Gastroesophageal sphincter (tissue), 4 donors: Measurements from ENCODE around the gene ZNF592. TPM values are rescaled to one million over a fixed set of nuclear protein-coding genes. Genes with fewer than 3 reads are reported as not detected.

ENCODE experiments used
- ATAC-seq: fragments of 150-250 bp; one replicate; pipeline ENCODE4 v1.9.1; 2016; ENCODE audit warnings: mild to moderate bottlenecking, moderate library complexity
- H3K27ac ChIP-seq, 4 donors: fragments of 200-600 bp; sonication (generic) in 3 of 4; 1 replicate in 3 of 4; 2 replicates in 1 of 4; pipeline ENCODE4 v1.5.1; 2016 to 2019
- H3K27me3 ChIP-seq: fragments of 200-600 bp; sonication (generic); one replicate; pipeline ENCODE4 v1.5.1; 2019
- H3K36me3 ChIP-seq, 2 donors: fragments of 200-600 bp; sonication (generic); one replicate each; pipeline ENCODE4 v1.5.1; 2019; ENCODE audit warnings: control low read depth in 1 of 2
- H3K4me1 ChIP-seq, 3 donors: fragments of 200-600 bp; sonication (generic); 1 replicate in 2 of 3; 2 replicates in 1 of 3; pipeline ENCODE4 v1.5.1; 2016 to 2019; ENCODE audit warnings: control low read depth in 2 of 3
- H3K4me3 ChIP-seq, 2 donors: fragments of 200-600 bp; sonication (generic); one replicate each; pipeline ENCODE4 v1.5.1; 2019; ENCODE audit warnings: mild to moderate bottlenecking in 1 of 2, moderate library complexity in 1 of 2
- H3K9me3 ChIP-seq, 3 donors: fragments of 200-600 bp; sonication (generic); one replicate each; pipeline ENCODE4 v1.5.1; 2017 to 2019; ENCODE audit warnings: control low read depth in 2 of 3
- CTCF ChIP-seq, 4 experiments: fragments of 200-600 bp in 2 of 4; fragments of 450-650 bp in 2 of 4; sonication (generic) in 1 of 4; IDR thresholded peaks; one replicate each; pipeline ENCODE4 v1.5.1; 2017 to 2019; ENCODE audit warnings: antibody characterized with exemption in 4 of 4, mild to moderate bottlenecking in 2 of 4, moderate library complexity in 2 of 4
- EP300 ChIP-seq: sonication (generic); formaldehyde crosslinking; IDR thresholded peaks from one replicate; pipeline ENCODE4 v1.6.1; 2017; ENCODE audit warnings: antibody characterized with exemption, mild to moderate bottlenecking
- POLR2A ChIP-seq, 2 donors: fragments of 450-650 bp; IDR thresholded peaks; one replicate each; pipeline ENCODE4 v1.6.1; 2017; ENCODE audit warnings: antibody characterized with exemption in 2 of 2, mild to moderate bottlenecking in 2 of 2, moderate library complexity in 1 of 2
- POLR2AphosphoS5 ChIP-seq: sonication (generic); formaldehyde crosslinking; IDR thresholded peaks from one replicate; pipeline ENCODE4 v1.6.1; 2017; ENCODE audit warnings: antibody characterized with exemption
- whole genome bisulfite sequencing, 2 donors: methylation state at CpG; one replicate each; pipeline ENCODE4 v1.1.5; 2018; ENCODE audit warnings: low coverage in 1 of 2; 5-methylcytosine and 5-hydroxymethylcytosine counted together
- total RNA-seq, 4 donors: library from RNA; depleted of rRNA; stranded (reverse); fragments of >200 nt; gene quantifications; one replicate each; pipeline ENCODE4 v1.1.0, GENCODE V29; 2016

ZNF592 gene
- total RNA-seq, 4 donors from 2014 or later = 15.7 to 26.0 (median 19.1) TPM

GRCh38 chr15:84805221-84805620 is 56.8 kb downstream of the ZNF592 start:
- Histone ChIP-seq H3K27me3 (no peaks in the 10 kb centered on the region), H3K36me3 (peaks cover 0 to 60% of the 10 kb centered on the region in 2 donors), H3K4me1 (peaks cover 0 to 24% (median 2%) of the 10 kb centered on the region in 3 donors), H3K4me3 (no peak overlapping the region), H3K27ac (peak overlapping the region in 1 of 4 donors; percentile 40), H3K9me3 (no peaks in the 10 kb centered on the region)
- no peak for ATAC-seq
- WGBS, 2 donors = 50 to 76% methylated on average over 1 of the region's 1 CpG
- TF ChIP-seq POLR2A (IDR thresholded peaks at IDR 0.05) (no peak), POLR2AphosphoS5 (no peak), EP300 (no peak), CTCF (IDR thresholded peaks at IDR 0.05) (no peak)

- 78 to 80% methylated on average over 1 to 3 of the region's 3 CpGs for WGBS, 2 donors
These were observed 58.8 kb downstream of the ZNF592 start for GRCh38 chr15:84807228-84807627.

GRCh38 chr15:84810073-84810840 is 61.9 kb downstream of the ZNF592 start:
- H3K9me3 ChIP-seq = no peaks in the 10 kb centered on the region
- H3K36me3 ChIP-seq = peaks cover 0 to 14% of the 10 kb centered on the region in 2 donors
- H3K27me3 ChIP-seq = no peaks in the 10 kb centered on the region
- TF ChIP-seq CTCF (IDR thresholded peaks at IDR 0.05) (no peak), EP300 (no peak), POLR2A (IDR thresholded peaks at IDR 0.05) (no peak), POLR2AphosphoS5 (no peak)
- WGBS, 2 donors = 83 to 94% methylated on average over 6 of the region's 7 CpGs
- ATAC-seq = no peak
- peaks cover 0 to 2% (median 0%) of the 10 kb centered on the region in 3 donors for H3K4me1 ChIP-seq
- no peak overlapping the region for H3K27ac ChIP-seq
- no peak overlapping the region for H3K4me3 ChIP-seq

More at GRCh38 chr15:84807228-84807627, 58.8 kb downstream of the ZNF592 start:
- Histone ChIP-seq H3K9me3 (no peaks in the 10 kb centered on the region), H3K27ac (no peak overlapping the region), H3K4me3 (no peak overlapping the region), H3K4me1 (peaks cover 0 to 24% (median 2%) of the 10 kb centered on the region in 3 donors), H3K27me3 (no peaks in the 10 kb centered on the region), H3K36me3 (peaks cover 0 to 40% of the 10 kb centered on the region in 2 donors)
- TF ChIP-seq POLR2A (IDR thresholded peaks at IDR 0.05) = no peak
- TF ChIP-seq EP300 = no peak
- no peak for TF ChIP-seq CTCF (IDR thresholded peaks at IDR 0.05)
- no peak for TF ChIP-seq POLR2AphosphoS5
- no peak for ATAC-seq

GRCh38 chr15:84811151-84811550 is 62.8 kb downstream of the ZNF592 start:
- H3K27me3 ChIP-seq = no peaks in the 10 kb centered on the region
- peaks cover 0 to 10% of the 10 kb centered on the region in 2 donors for H3K36me3 ChIP-seq
- TF ChIP-seq POLR2A (IDR thresholded peaks at IDR 0.05) (no peak), POLR2AphosphoS5 (no peak), EP300 (no peak), CTCF (IDR thresholded peaks at IDR 0.05) (no peak)
- WGBS, 2 donors = 82 to 86% methylated on average over 4 of the region's 4 CpGs
- H3K9me3 ChIP-seq = no peaks in the 10 kb centered on the region
- no peaks in the 10 kb centered on the region for H3K4me1 ChIP-seq
- no peak overlapping the region for H3K4me3 ChIP-seq
- no peak for ATAC-seq
- no peak overlapping the region for H3K27ac ChIP-seq

- peaks cover 0 to 3% of the 10 kb centered on the region in 2 donors for H3K36me3 ChIP-seq
- no peak for ATAC-seq
- no peaks in the 10 kb centered on the region for H3K9me3 ChIP-seq
- no peak overlapping the region for H3K4me3 ChIP-seq
- H3K27ac ChIP-seq = no peak overlapping the region
- TF ChIP-seq POLR2AphosphoS5 = no peak
- no peak for TF ChIP-seq CTCF (IDR thresholded peaks at IDR 0.05)
- TF ChIP-seq POLR2A (IDR thresholded peaks at IDR 0.05) = no peak
- TF ChIP-seq EP300 = no peak
- peaks cover 0 to 5% (median 2%) of the 10 kb centered on the region in 3 donors for H3K4me1 ChIP-seq
- no peaks in the 10 kb centered on the region for H3K27me3 ChIP-seq
These were observed 63.4 kb downstream of the ZNF592 start for GRCh38 chr15:84811828-84812227.
